Esophagus muscularis mucosa (tissue), 4 donors: ENCODE measurements around the gene KCNA4. TPM values are rescaled to one million over a fixed set of nuclear protein-coding genes. Genes with fewer than 3 reads are reported as not detected.

Source experiments
- DNase-seq: peaks from one replicate; pipeline ENCODE4 v3.0.0-alpha.2; 2017; ENCODE audit errors: extremely low spot score
- H3K27ac ChIP-seq, 4 donors: fragments of 200-600 bp; sonication (generic); replicated peaks in 1 of 4; 1 replicate in 3 of 4; 2 replicates in 1 of 4; pipeline ENCODE4 v1.5.1; 2016 to 2019; ENCODE audit warnings: mild to moderate bottlenecking in 1 of 4
- H3K27me3 ChIP-seq, 4 donors: fragments of 200-600 bp; sonication (generic); one replicate each; pipeline versions ENCODE4 v1.5.1 to v1.6.0; 2016 to 2019
- H3K36me3 ChIP-seq, 4 donors: fragments of 200-600 bp; sonication (generic); one replicate each; pipeline ENCODE4 v1.5.1; 2016 to 2019
- H3K4me1 ChIP-seq, 4 donors: fragments of 200-600 bp; sonication (generic); one replicate each; pipeline ENCODE4 v1.5.1; 2016 to 2019
- H3K4me3 ChIP-seq, 4 donors: fragments of 200-600 bp; sonication (generic); 1 replicate in 2 of 4; 2 replicates in 2 of 4; pipeline ENCODE4 v1.5.1; 2016 to 2019; ENCODE audit warnings: mild to moderate bottlenecking in 4 of 4, moderate library complexity in 1 of 4
- H3K9me3 ChIP-seq, 4 donors: fragments of 200-600 bp; sonication (generic); 1 replicate in 3 of 4; 2 replicates in 1 of 4; pipeline ENCODE4 v1.5.1; 2016 to 2019
- CTCF ChIP-seq, 3 experiments: fragments of 200-600 bp in 2 of 3; fragments of 450-650 bp in 1 of 3; sonication (generic) in 2 of 3; IDR thresholded peaks; one replicate each; pipeline ENCODE4 v1.5.1; 2017 to 2019; ENCODE audit warnings: antibody characterized with exemption in 3 of 3, mild to moderate bottlenecking in 2 of 3, moderate library complexity in 1 of 3
- EP300 ChIP-seq: sonication (generic); formaldehyde crosslinking; IDR thresholded peaks from one replicate; pipeline ENCODE4 v1.6.1; 2017; ENCODE audit warnings: antibody characterized with exemption
- POLR2A ChIP-seq: fragments of 450-650 bp; IDR thresholded peaks from one replicate; pipeline ENCODE4 v1.6.1; 2017; ENCODE audit warnings: antibody characterized with exemption, moderate library complexity, mild to moderate bottlenecking, low read depth
- POLR2AphosphoS5 ChIP-seq, 2 donors: sonication (generic); formaldehyde crosslinking; IDR thresholded peaks; one replicate each; pipeline ENCODE4 v1.6.1; 2017; ENCODE audit warnings: antibody characterized with exemption in 2 of 2
- WGBS: methylation state at CpG from one replicate; pipeline ENCODE4 v1.1.5; 2018; 5-methylcytosine and 5-hydroxymethylcytosine counted together
- intact Hi-C: fragments of 100-400 bp; cut with DNase I; formaldehyde crosslinking; loops from one replicate; pipeline ENCODE4 v1.15.1; 2023
- total RNA-seq, 4 donors: library from RNA; depleted of rRNA; stranded (reverse); fragments of >200 nt; gene quantifications; one replicate each; pipeline versions ENCODE4 v1.1.0 to v1.2.1, GENCODE V29; 2016

KCNA4 gene
- total RNA-seq, 4 donors from 2014 or later: 0.13 to 0.17 TPM; not detected in 2

- DNase-seq: no peak
- Histone ChIP-seq H3K4me3 (no peak overlapping the region), H3K36me3 (no peaks in the 10 kb centered on the region), H3K4me1 (no peaks in the 10 kb centered on the region), H3K9me3 (no peaks in the 10 kb centered on the region), H3K27me3 (no peaks in the 10 kb centered on the region), H3K27ac (no peak overlapping the region)
- intact Hi-C loops: no loop called here
- 51% methylated on average over 6 of the region's 6 CpGs for WGBS
- TF ChIP-seq POLR2A: no peak
- TF ChIP-seq CTCF (IDR thresholded peaks at IDR 0.05): no peak
- TF ChIP-seq POLR2AphosphoS5 (IDR thresholded peaks at IDR 0.05): no peak
- no peak for TF ChIP-seq EP300
These were observed 8.7 kb upstream of the KCNA4 start for GRCh38 chr11:30025396-30026139.

- Histone ChIP-seq H3K4me1 (no peaks in the 10 kb centered on the region), H3K9me3 (no peaks in the 10 kb centered on the region), H3K27ac (no peak overlapping the region), H3K36me3 (no peaks in the 10 kb centered on the region), H3K4me3 (no peak overlapping the region), H3K27me3 (no peaks in the 10 kb centered on the region)
- DNase-seq: no peak
- 24% methylated on average over 2 of the region's 2 CpGs for WGBS
- intact Hi-C loops: no loop called here
- TF ChIP-seq EP300 (no peak), POLR2AphosphoS5 (IDR thresholded peaks at IDR 0.05) (no peak), POLR2A (no peak)
These were observed 6.2 kb upstream of the KCNA4 start for GRCh38 chr11:30023074-30023473.

GRCh38 chr11:30019481-30019880 is 2.7 kb upstream of the KCNA4 start:
- Histone ChIP-seq H3K27me3 (peaks cover 0 to 26% (median 14%) of the 10 kb centered on the region in 4 donors), H3K4me1 (peaks cover 0 to 20% (median 18%) of the 10 kb centered on the region in 4 donors), H3K4me3 (no peak overlapping the region), H3K27ac (no peak overlapping the region), H3K36me3 (no peaks in the 10 kb centered on the region), H3K9me3 (no peaks in the 10 kb centered on the region)
- intact Hi-C loops: no loop called here
- DNase-seq: no peak
- TF ChIP-seq CTCF (IDR thresholded peaks at IDR 0.05) (no peak), POLR2AphosphoS5 (IDR thresholded peaks at IDR 0.05) (no peak), POLR2A (no peak), EP300 (no peak)
- WGBS: 69% methylated on average over 3 of the region's 3 CpGs

GRCh38 chr11:30018495-30018894 is 1.7 kb upstream of the KCNA4 start:
- Histone ChIP-seq H3K27me3 (peaks cover 0 to 33% (median 14%) of the 10 kb centered on the region in 4 donors), H3K4me3 (no peak overlapping the region), H3K9me3 (no peaks in the 10 kb centered on the region), H3K4me1 (peaks cover 0 to 20% (median 18%) of the 10 kb centered on the region in 4 donors), H3K36me3 (no peaks in the 10 kb centered on the region), H3K27ac (no peak overlapping the region)
- intact Hi-C loops: no loop called here
- TF ChIP-seq POLR2A: no peak
- no peak for TF ChIP-seq CTCF (IDR thresholded peaks at IDR 0.05)
- no peak for TF ChIP-seq POLR2AphosphoS5 (IDR thresholded peaks at IDR 0.05)
- no peak for TF ChIP-seq EP300
- no peak for DNase-seq
- WGBS: 44% methylated on average over 17 of the region's 21 CpGs

GRCh38 chr11:30017445-30017895 is 640 bp upstream of the KCNA4 start:
- Histone ChIP-seq H3K27ac (no peak overlapping the region), H3K4me3 (peak overlapping the region; percentile 47 to 56 (median 50)), H3K9me3 (no peaks in the 10 kb centered on the region), H3K4me1 (peaks cover 0 to 20% (median 18%) of the 10 kb centered on the region in 4 donors), H3K36me3 (no peaks in the 10 kb centered on the region), H3K27me3 (peaks cover 0 to 33% (median 14%) of the 10 kb centered on the region in 4 donors)
- no peak for TF ChIP-seq EP300
- TF ChIP-seq POLR2AphosphoS5 (IDR thresholded peaks at IDR 0.05): no peak
- no peak for DNase-seq
- 33% methylated on average over 19 of the region's 19 CpGs for WGBS
- intact Hi-C loops: no loop called here
